SK-N-SH (cell line): ENCODE measurements around the gene ZNF804A. TPM values are rescaled to one million over a fixed set of nuclear protein-coding genes. Genes with fewer than 3 reads are reported as not detected.

Experiments
- CTCF ChIA-PET: fragments of 300-600, 350-600 bp; formaldehyde crosslinking; extraction: SDS; loops from one replicate; lab custom pipeline; 2021; lab: Yijun Ruan, JAX
- POLR2A ChIA-PET: fragments of 350-600 bp; sonication (Branson Sonifier 250); formaldehyde crosslinking; extraction: SDS; loops from one replicate; lab custom pipeline; 2020; ENCODE audit warnings: antibody characterized with exemption, inconsistent platforms; lab: Yijun Ruan, JAX
- DNase-seq: peaks from one replicate; pipeline ENCODE4 v3.0.0; 2012
- H2AFZ ChIP-seq: fragments of 200-600 bp; sonication (generic); 2 replicates; pipeline ENCODE4 v1.8.1; 2016; ENCODE audit warnings: antibody characterized with exemption, mild to moderate bottlenecking, low read depth
- H3F3A ChIP-seq: fragments of 200-600 bp; sonication (generic); replicated peaks from 2 replicates; pipeline ENCODE3; 2016; ENCODE audit warnings: antibody characterized with exemption, mild to moderate bottlenecking; ENCODE audit not compliant: insufficient read depth
- H3K27ac ChIP-seq, 2 experiments: fragments of 200-500 bp in 1 of 2; fragments of 200-600 bp in 1 of 2; sonication (Bioruptor generic) in 1 of 2; sonication (generic), shearing (Covaris generic) in 1 of 2; 2 replicates each; pipeline versions ENCODE4 v1.5.1 to v1.6.1; 2014 to 2016; ENCODE audit warnings: low read depth in 2 of 2, inconsistent platforms in 1 of 2, low read length in 1 of 2, mild to moderate bottlenecking in 1 of 2, mixed read lengths in 1 of 2
- H3K27me3 ChIP-seq: fragments of 200-600 bp; sonication (generic), shearing (Covaris generic); 2 replicates; pipeline ENCODE4 v1.6.1; 2016; ENCODE audit warnings: mixed run types; ENCODE audit not compliant: insufficient read depth
- H3K36me3 ChIP-seq, 2 experiments: fragments of 200-500 bp in 1 of 2; fragments of 200-600 bp in 1 of 2; sonication (Bioruptor generic) in 1 of 2; sonication (generic) in 1 of 2; replicated peaks in 1 of 2; 2 replicates each; pipeline versions ENCODE3 to v1.5.1; 2014 to 2016; ENCODE audit warnings: low read length in 1 of 2, mild to moderate bottlenecking in 1 of 2; ENCODE audit not compliant: insufficient read depth in 2 of 2, control insufficient read depth in 1 of 2
- H3K4me1 ChIP-seq, 2 experiments: fragments of 200-500 bp in 1 of 2; fragments of 200-600 bp in 1 of 2; sonication (Bioruptor generic) in 1 of 2; sonication (generic), shearing (Covaris generic) in 1 of 2; 2 replicates each; pipeline versions ENCODE4 v1.5.1 to v1.6.1; 2014 to 2016; ENCODE audit warnings: low read depth in 1 of 2, low read length in 1 of 2, mixed run types in 1 of 2; ENCODE audit not compliant: insufficient read depth in 2 of 2, control insufficient read depth in 1 of 2
- H3K4me2 ChIP-seq: fragments of 200-600 bp; sonication (generic), shearing (Covaris generic); 2 replicates; pipeline ENCODE4 v1.6.1; 2017; ENCODE audit warnings: mixed run types
- H3K4me3 ChIP-seq, 2 experiments: fragments of 200-500 bp in 1 of 2; fragments of 200-600 bp in 1 of 2; sonication (Bioruptor generic) in 1 of 2; sonication (generic), shearing (Covaris generic) in 1 of 2; 2 replicates each; pipeline versions ENCODE4 v1.5.1 to v1.8.1; 2014 to 2016; ENCODE audit warnings: low read depth in 2 of 2, inconsistent platforms in 1 of 2, low read length in 1 of 2, mild to moderate bottlenecking in 1 of 2, mixed read lengths in 1 of 2, moderate library complexity in 1 of 2
- H3K79me2 ChIP-seq: fragments of 200-600 bp; sonication (generic); 2 replicates; pipeline ENCODE4 v1.8.1; 2017; ENCODE audit warnings: mild to moderate bottlenecking; ENCODE audit not compliant: insufficient read depth
- H3K9ac ChIP-seq: fragments of 200-600 bp; sonication (generic); 2 replicates; pipeline ENCODE4 v1.6.1; 2017; ENCODE audit warnings: mixed run types
- H3K9me2 ChIP-seq: fragments of 200-600 bp; sonication (generic); 2 replicates; pipeline ENCODE4 v1.6.1; 2017; ENCODE audit warnings: mixed run types
- H3K9me3 ChIP-seq: fragments of 200-600 bp; sonication (generic); 2 replicates; pipeline ENCODE4 v1.6.1; 2017; ENCODE audit warnings: mixed run types, mild to moderate bottlenecking, moderate library complexity
- H4K20me1 ChIP-seq: fragments of 200-600 bp; sonication (generic); 2 replicates; pipeline ENCODE4 v1.6.1; 2017; ENCODE audit warnings: mild to moderate bottlenecking, mixed run types; ENCODE audit not compliant: insufficient read depth
- CTCF ChIP-seq: fragments of 200-600 bp; sonication (generic); IDR thresholded peaks from 2 replicates; pipeline ENCODE4 v1.6.1; 2017; ENCODE audit warnings: antibody characterized with exemption, mild to moderate bottlenecking, moderate library complexity
- FOXJ3 ChIP-seq: sonication (generic); formaldehyde crosslinking; IDR thresholded peaks from 2 replicates; pipeline ENCODE4 v1.5.1; 2020; ENCODE audit warnings: mild to moderate bottlenecking, missing genetic modification reagents
- GABPA ChIP-seq: IDR thresholded peaks from 2 replicates; pipeline ENCODE4 v1.4.0; 2012; ENCODE audit warnings: low read depth, mild to moderate bottlenecking
- GATA2 ChIP-seq: sonication (generic); formaldehyde crosslinking; IDR thresholded peaks from 2 replicates; pipeline ENCODE4 v1.5.0; 2020; ENCODE audit warnings: mild to moderate bottlenecking, missing genetic modification reagents
- JUND ChIP-seq: IDR thresholded peaks from 2 replicates; pipeline ENCODE4 v1.4.0; 2012
- MXI1 ChIP-seq: IDR thresholded peaks from 2 replicates; pipeline ENCODE4 v1.6.1; 2012; ENCODE audit warnings: mild to moderate bottlenecking, low read depth, low read length, improper control_type of control experiment
- NFIC ChIP-seq: IDR thresholded peaks from 2 replicates; pipeline ENCODE4 v1.4.0; 2012; ENCODE audit warnings: borderline replicate concordance
- NRF1 ChIP-seq: IDR thresholded peaks from 2 replicates; pipeline ENCODE4 v1.6.1; 2012; ENCODE audit warnings: low read depth, mild to moderate bottlenecking, low read length
- RCOR1 ChIP-seq: fragments of 150-350 bp; IDR thresholded peaks from 2 replicates; pipeline ENCODE4 v1.6.1; 2017; ENCODE audit warnings: antibody characterized with exemption, low read length
- REST ChIP-seq: IDR thresholded peaks from 2 replicates; pipeline ENCODE4 v1.6.1; 2012; ENCODE audit warnings: mild to moderate bottlenecking, low read depth, low read length, moderate library complexity
- RFX5 ChIP-seq: IDR thresholded peaks from 2 replicates; pipeline ENCODE4 v1.6.1; 2012; ENCODE audit warnings: mild to moderate bottlenecking, improper control_type of control experiment, low read length
- RXRA ChIP-seq: IDR thresholded peaks from 2 replicates; pipeline ENCODE4 v1.4.0; 2012; ENCODE audit warnings: low read depth, mild to moderate bottlenecking, borderline replicate concordance
- SIN3A ChIP-seq: IDR thresholded peaks from 2 replicates; pipeline ENCODE4 v1.6.1; 2012; ENCODE audit warnings: low read depth, mild to moderate bottlenecking, low read length, moderate library complexity, borderline replicate concordance
- SMC3 ChIP-seq: IDR thresholded peaks from 2 replicates; pipeline ENCODE4 v1.6.1; 2012; ENCODE audit warnings: low read depth, low read length, improper control_type of control experiment
- YY1 ChIP-seq: IDR thresholded peaks from 2 replicates; pipeline ENCODE4 v1.4.0; 2012; ENCODE audit warnings: low read depth, mild to moderate bottlenecking
- WGBS: methylation state at CpG from one replicate; pipeline ENCODE4 v1.1.6; 2017; ENCODE audit warnings: low lambda C conversion rate; 5-methylcytosine and 5-hydroxymethylcytosine counted together
- polyA plus RNA-seq, 3 experiments: library from polyadenylated mRNA; depleted of rRNA; stranded (reverse); fragments of >200 nt; gene quantifications; 2 replicates each; pipeline ENCODE4 v1.2.3, GENCODE V29; 2012
- TF ChIP-seq, protein P1 (sequence below): IDR thresholded peaks from 2 replicates; pipeline ENCODE4; 2012

ZNF804A gene
- polyA plus RNA-seq, 1 of the 3 experiments (the other 2 are of a cell fraction) = 0.02 TPM

GRCh38 chr2:184835398-184835715, 237.0 kb downstream of the ZNF804A start:
- H3K4me3 ChIP-seq = no peak overlapping the region
- no peak overlapping the region for H3K27ac ChIP-seq
- DNase-seq = no peak
- no peaks in the 10 kb centered on the region for H3K9me2 ChIP-seq
- peaks cover 0 to 9% of the 10 kb centered on the region in 2 experiments; a peak in 2 of 4 replicates for H3K4me1 ChIP-seq
- H4K20me1 ChIP-seq = no peaks in the 10 kb centered on the region
- no peak overlapping the region for H3K4me2 ChIP-seq
- CTCF ChIA-PET = no interaction called here
- POLR2A ChIA-PET = no interaction called here
- no peaks in the 10 kb centered on the region for H3K27me3 ChIP-seq
- H3K36me3 ChIP-seq = no peaks in the 10 kb centered on the region
- no peak overlapping the region for H2AFZ ChIP-seq
- H3K79me2 ChIP-seq = no peaks in the 10 kb centered on the region
- TF ChIP-seq, protein P1, sequence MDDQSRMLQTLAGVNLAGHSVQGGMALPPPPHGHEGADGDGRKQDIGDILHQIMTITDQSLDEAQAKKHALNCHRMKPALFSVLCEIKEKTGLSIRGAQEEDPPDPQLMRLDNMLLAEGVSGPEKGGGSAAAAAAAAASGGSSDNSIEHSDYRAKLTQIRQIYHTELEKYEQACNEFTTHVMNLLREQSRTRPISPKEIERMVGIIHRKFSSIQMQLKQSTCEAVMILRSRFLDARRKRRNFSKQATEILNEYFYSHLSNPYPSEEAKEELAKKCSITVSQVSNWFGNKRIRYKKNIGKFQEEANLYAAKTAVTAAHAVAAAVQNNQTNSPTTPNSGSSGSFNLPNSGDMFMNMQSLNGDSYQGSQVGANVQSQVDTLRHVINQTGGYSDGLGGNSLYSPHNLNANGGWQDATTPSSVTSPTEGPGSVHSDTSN = no peak
- no peak for TF ChIP-seq MXI1
- no peaks in the 10 kb centered on the region for H3K9me3 ChIP-seq
- H3K9ac ChIP-seq = no peak overlapping the region
- no peaks in the 10 kb centered on the region for H3F3A ChIP-seq

- no peak overlapping the region for H2AFZ ChIP-seq
- H3K4me3 ChIP-seq = no peak overlapping the region
- POLR2A ChIA-PET = no interaction called here
- H3K27ac ChIP-seq = no peak overlapping the region
- no peaks in the 10 kb centered on the region for H3F3A ChIP-seq
- no peaks in the 10 kb centered on the region for H3K9me2 ChIP-seq
- H3K36me3 ChIP-seq = no peaks in the 10 kb centered on the region
- no peaks in the 10 kb centered on the region for H4K20me1 ChIP-seq
- no peaks in the 10 kb centered on the region for H3K79me2 ChIP-seq
- H3K9me3 ChIP-seq = no peaks in the 10 kb centered on the region
- no peak overlapping the region for H3K4me2 ChIP-seq
- DNase-seq = no peak
- H3K4me1 ChIP-seq = no peaks in the 10 kb centered on the region
- CTCF ChIA-PET = interaction anchor here (0.9 kb wide), 1 partner anchor 235 kb away, joined by 3 read pairs; no protein-coding TSS in a partner anchor
- 24% methylated on average over 2 of the region's 2 CpGs for WGBS
- no peak for TF ChIP-seq RXRA
- no peak for TF ChIP-seq SIN3A
- no peak for TF ChIP-seq FOXJ3 (CRISPR knock-in tag)
- no peak for TF ChIP-seq SMC3
- no peak for TF ChIP-seq JUND
- no peak for TF ChIP-seq RCOR1
- no peak for TF ChIP-seq YY1
- no peak for TF ChIP-seq GABPA
- no peak for TF ChIP-seq CTCF
- no peak for TF ChIP-seq NFIC
- TF ChIP-seq, protein P1 = no peak
- no peak for TF ChIP-seq NRF1
- no peak for TF ChIP-seq RFX5
- no peak for TF ChIP-seq REST
- TF ChIP-seq GATA2 (CRISPR knock-in tag) = no peak
- no peaks in the 10 kb centered on the region for H3K27me3 ChIP-seq
- H3K9ac ChIP-seq = no peak overlapping the region
Observed at GRCh38 chr2:184847331-184847730, 249.0 kb downstream of the ZNF804A start.
